GM12865 (cell line): ENCODE data around the gene CLEC4A.
A peak's percentile ranks its signal among the peaks of the same experiment; 100 is the strongest.

Source experiments
- DNase-seq: peaks from one replicate; pipeline ENCODE4 v3.0.0; 2010; ENCODE audit warnings: low read depth
- H3K4me3 ChIP-seq: 2 replicates; pipeline ENCODE4 v1.5.1; 2011; ENCODE audit warnings: mild to moderate bottlenecking, low read depth, low read length, control low read depth
- TF ChIP-seq, protein P1 (sequence below): IDR thresholded peaks from 2 replicates; pipeline ENCODE4 v1.5.1; 2011; ENCODE audit warnings: low read length, control low read depth, low read depth, inconsistent platforms; ENCODE audit not compliant: insufficient read depth; ENCODE audit errors: missing control alignments

Gene CLEC4A

DNA sequence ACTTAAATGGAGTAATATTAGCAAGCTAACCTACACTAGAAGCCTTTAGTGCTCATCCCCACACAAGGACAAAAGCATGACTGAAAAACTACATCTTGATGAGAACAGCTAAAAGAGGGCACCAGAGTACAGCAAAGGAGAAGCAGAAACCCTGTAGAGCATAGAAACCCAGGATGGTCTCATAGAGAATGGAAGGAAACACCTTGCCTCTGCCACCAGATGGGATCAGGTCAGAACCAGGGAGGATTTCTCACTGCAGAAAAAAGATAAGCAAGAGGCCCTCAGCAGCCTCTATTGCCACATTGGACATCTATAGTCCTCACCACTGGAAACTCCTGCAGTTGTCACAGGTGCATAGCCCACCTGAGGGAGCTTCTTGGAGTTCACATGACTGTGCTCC is 19.8 kb downstream of the CLEC4A start:
- no peak for DNase-seq
- TF ChIP-seq, protein P1, sequence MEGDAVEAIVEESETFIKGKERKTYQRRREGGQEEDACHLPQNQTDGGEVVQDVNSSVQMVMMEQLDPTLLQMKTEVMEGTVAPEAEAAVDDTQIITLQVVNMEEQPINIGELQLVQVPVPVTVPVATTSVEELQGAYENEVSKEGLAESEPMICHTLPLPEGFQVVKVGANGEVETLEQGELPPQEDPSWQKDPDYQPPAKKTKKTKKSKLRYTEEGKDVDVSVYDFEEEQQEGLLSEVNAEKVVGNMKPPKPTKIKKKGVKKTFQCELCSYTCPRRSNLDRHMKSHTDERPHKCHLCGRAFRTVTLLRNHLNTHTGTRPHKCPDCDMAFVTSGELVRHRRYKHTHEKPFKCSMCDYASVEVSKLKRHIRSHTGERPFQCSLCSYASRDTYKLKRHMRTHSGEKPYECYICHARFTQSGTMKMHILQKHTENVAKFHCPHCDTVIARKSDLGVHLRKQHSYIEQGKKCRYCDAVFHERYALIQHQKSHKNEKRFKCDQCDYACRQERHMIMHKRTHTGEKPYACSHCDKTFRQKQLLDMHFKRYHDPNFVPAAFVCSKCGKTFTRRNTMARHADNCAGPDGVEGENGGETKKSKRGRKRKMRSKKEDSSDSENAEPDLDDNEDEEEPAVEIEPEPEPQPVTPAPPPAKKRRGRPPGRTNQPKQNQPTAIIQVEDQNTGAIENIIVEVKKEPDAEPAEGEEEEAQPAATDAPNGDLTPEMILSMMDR = no peak
- H3K4me3 ChIP-seq = no peak overlapping the region

- no peak for DNase-seq
- H3K4me3 ChIP-seq = no peak overlapping the region
- TF ChIP-seq, protein P1 = no peak
Observed at GRCh38 chr12:8145754-8146441, 22.5 kb downstream of the CLEC4A start.

GRCh38 chr12:8146442-8146771 is 23.0 kb downstream of the CLEC4A start:
- DNase-seq = no peak
- TF ChIP-seq, protein P1 = no peak
- no peak overlapping the region for H3K4me3 ChIP-seq

DNA sequence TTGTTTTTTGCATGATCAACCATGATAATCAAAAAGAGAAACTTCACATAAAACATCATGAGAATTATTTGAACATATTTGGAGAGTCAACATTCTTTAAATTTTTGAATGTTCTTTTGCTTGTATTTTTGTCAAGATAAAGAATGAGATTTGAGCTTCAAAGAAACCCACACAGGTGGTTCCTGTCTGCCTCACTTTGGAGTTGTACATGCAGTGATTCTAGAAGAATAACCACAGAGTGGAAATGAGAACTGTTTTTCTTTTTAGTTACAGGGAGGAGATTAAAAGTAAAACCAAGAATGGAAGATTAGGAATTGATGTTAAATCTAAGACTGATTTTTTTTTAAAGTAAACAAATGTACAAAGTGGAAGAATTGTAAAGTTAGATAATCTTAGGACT is 31.1 kb downstream of the CLEC4A start:
- no peak overlapping the region for H3K4me3 ChIP-seq
- peak; percentile 2 for DNase-seq
- TF ChIP-seq, protein P1 = no peak

DNA sequence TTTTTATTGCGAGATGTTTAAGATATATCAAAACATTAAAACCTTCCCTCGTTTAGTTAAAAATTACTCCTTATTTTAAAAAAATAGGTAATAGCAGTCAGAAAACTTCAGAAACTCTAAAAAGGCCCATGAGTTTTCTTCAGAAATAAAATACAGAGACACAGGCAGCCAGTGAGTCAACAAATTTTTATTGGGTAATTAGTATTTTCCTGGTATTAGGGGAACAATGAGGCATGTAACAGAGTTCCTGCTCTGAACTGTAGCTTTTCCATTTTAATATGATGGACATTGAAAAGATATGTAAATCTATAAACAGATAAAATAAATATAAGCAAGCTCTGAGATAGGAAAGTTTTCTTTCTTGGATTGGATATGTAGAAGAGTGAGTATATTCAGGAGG is 33.0 kb downstream of the CLEC4A start:
- no peak overlapping the region for H3K4me3 ChIP-seq
- DNase-seq = no peak
- TF ChIP-seq, protein P1 = no peak

GRCh38 chr12:8156845-8157244 is 33.4 kb downstream of the CLEC4A start, which contains the start of gene ZNF705A:
Gene ZNF705A (plus strand): TSS chr12:8157015. CDS start chr12:8172626, 15,611 bp downstream.
- H3K4me3 ChIP-seq = no peak within 1 kb of the TSS
- TF ChIP-seq, protein P1 = no peak
- DNase-seq = no peak
